ENCODE measurements around the gene QRICH1.

- TF ChIP-seq CEBPB (IDR thresholded peaks at IDR 0.05) (no peak), MAX (IDR thresholded peaks at IDR 0.05) (no peak), CREB1 (IDR thresholded peaks at IDR 0.05; ENCODE audit: low read depth) (no peak), TEAD4 (IDR thresholded peaks at IDR 0.05) (no peak), YY1 (IDR thresholded peaks at IDR 0.05; ENCODE audit: low read depth) (no peak), ZBTB7A (IDR thresholded peaks at IDR 0.05; ENCODE audit: low read depth) (no peak)
Observed at GRCh38 chr3:49100046-49100615, 6.3 kb upstream of the QRICH1 start.

Measured in Ishikawa (cell line).